GM12864 (cell line): Measurements from ENCODE around the gene MCTP1.
"Not testable (repeated sequence)": the region's sequence is repeated elsewhere in the genome, so short reads cannot be mapped to it uniquely, and the experiment has no call there.

ENCODE experiments used
- DNase-seq: peaks from one replicate; pipeline ENCODE4 v3.0.0-alpha.2; 2011; ENCODE audit warnings: low read depth
- H3K4me3 ChIP-seq: 2 replicates; pipeline ENCODE4 v1.5.1; 2011; ENCODE audit warnings: mild to moderate bottlenecking, low read depth, low read length, control low read depth
- TF ChIP-seq, protein P1 (sequence below): IDR thresholded peaks from 2 replicates; pipeline ENCODE4 v1.5.1; 2011; ENCODE audit warnings: low read depth, mild to moderate bottlenecking, moderate library complexity, low read length, control low read depth, inconsistent platforms; ENCODE audit errors: missing control alignments

The MCTP1 gene

DNA sequence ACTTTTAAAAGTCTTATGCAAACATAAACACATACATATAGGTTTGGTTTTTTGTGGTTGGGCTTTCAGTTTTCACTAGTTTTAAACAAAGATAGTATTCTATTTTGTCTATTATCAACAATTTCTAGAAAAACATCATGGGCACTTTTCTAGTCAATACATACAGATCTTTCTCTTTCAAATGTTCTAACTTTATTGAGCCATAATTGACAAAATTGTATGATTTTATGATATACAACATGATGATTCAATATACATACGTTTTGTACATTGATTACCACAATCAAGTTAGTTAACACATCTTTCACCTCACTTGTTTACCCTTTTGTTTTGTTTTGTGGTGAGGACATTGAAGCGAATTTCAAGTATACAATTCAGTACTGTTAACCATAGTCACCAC lies 265.9 kb downstream of the MCTP1 start:
- no peak overlapping the region for H3K4me3 ChIP-seq
- no peak for DNase-seq
- TF ChIP-seq, protein P1, sequence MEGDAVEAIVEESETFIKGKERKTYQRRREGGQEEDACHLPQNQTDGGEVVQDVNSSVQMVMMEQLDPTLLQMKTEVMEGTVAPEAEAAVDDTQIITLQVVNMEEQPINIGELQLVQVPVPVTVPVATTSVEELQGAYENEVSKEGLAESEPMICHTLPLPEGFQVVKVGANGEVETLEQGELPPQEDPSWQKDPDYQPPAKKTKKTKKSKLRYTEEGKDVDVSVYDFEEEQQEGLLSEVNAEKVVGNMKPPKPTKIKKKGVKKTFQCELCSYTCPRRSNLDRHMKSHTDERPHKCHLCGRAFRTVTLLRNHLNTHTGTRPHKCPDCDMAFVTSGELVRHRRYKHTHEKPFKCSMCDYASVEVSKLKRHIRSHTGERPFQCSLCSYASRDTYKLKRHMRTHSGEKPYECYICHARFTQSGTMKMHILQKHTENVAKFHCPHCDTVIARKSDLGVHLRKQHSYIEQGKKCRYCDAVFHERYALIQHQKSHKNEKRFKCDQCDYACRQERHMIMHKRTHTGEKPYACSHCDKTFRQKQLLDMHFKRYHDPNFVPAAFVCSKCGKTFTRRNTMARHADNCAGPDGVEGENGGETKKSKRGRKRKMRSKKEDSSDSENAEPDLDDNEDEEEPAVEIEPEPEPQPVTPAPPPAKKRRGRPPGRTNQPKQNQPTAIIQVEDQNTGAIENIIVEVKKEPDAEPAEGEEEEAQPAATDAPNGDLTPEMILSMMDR: no peak

DNA sequence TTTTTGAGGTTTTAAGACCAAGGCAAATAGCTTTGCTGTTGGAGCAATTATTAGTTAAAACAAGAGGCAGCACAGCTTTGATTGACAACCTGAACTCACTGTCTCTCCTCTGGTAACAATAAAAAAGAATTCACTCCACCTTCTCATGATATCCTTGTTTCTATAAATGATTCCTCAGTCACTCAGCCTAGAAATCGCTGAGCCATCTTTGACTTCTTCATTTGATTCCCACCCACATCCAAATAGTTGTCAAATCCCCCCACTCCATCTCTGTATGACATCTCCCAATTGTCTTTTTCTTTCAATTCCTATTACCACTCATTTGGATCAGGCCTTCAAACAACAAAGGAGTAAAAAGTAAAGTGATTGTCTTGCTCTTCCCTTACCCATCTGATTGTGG lies 266.4 kb downstream of the MCTP1 start:
- TF ChIP-seq, protein P1: no peak
- DNase-seq: no peak
- no peak overlapping the region for H3K4me3 ChIP-seq

DNA sequence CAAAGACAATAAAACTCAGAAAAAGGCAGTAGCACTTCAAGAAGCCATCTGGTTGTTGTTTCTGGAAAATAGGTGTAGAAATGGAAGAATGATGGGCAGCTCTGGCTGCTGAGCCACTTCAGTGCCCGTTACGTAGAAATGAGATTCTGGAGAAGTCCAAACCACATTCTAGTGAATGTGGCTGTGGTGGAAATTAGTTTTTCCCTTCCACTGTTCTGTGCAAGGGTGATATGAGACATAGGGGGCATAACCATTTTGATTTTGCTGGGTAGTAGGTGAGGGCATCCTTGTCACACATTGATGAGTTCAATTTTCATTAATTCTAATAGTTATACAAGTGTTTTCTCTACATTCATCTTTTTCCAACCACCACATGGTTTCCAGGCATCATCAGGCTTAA lies 275.1 kb downstream of the MCTP1 start:
- DNase-seq: no peak
- TF ChIP-seq, protein P1: no peak
- no peak overlapping the region for H3K4me3 ChIP-seq

DNA sequence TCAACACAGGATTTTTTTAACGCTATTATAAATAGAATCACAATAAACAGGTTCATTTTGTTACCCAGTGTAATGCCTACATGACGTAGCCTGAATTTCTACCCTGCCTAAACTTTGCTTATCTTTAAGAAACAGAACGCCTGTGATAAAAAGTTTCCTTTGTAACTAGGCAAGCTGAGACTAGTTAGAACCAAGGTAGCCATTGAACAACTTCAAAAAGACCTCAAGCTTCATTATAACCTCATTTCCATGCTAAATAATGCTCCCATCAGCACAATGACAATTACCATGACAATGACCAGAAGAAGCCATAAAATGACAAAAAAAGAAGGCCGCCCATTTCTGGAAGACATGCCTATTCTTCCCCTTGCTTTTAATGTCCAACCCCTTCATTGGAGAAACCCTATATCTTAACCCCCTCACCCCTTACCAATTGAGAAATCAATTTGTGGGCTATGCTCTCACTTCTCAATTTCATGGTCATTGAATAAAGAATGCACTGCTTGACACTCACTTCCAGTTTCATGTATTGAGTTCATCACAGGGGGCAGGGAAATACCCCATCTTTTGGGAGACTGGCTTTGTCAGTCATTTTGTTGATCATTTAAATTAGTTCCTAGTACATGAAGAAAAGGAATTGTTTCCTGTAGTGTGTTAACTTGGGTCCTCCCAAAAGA lies 276.8 kb downstream of the MCTP1 start:
- TF ChIP-seq, protein P1: no peak
- no peak for DNase-seq
- H3K4me3 ChIP-seq: no peak overlapping the region

DNA sequence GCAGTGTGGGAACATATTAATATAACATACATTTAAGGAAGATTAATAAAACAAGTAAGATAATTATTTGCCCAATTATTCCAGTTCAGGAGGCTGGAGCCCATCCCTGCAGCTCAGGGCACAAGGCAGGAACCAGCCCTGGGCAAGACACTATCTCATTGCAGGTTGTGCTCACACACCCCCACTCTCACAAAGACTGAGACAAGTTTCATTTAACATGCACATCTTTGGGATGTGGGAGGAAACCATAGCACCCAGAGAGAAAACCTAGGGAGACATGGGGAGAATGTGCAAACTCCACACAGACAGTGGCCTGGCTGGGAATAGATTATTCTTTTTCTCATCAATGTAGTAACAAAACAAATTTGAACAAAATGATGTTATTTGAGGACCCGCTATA lies 279.1 kb downstream of the MCTP1 start:
- TF ChIP-seq, protein P1: no peak
- DNase-seq: no peak
- no peak overlapping the region for H3K4me3 ChIP-seq

DNA sequence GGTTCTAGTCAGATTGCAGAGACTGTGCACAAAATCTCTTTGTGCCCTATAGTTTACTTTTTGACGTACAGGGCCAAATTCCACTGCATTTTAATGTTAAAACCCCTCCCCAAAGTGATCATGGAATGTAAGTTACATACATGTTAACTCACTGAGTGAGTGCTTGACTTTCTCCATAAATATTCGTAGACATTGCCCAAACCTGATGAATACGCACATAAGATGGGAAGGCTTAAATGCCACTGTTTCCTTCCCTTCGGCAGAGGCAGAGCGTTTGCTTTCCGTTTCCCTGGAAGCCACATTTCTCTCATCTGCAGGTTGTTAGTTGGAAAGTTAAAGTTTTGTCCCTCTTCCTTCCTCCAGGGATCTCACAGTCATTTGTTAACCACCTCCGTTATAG lies 286.2 kb downstream of the MCTP1 start:
- H3K4me3 ChIP-seq: no peak overlapping the region

DNA sequence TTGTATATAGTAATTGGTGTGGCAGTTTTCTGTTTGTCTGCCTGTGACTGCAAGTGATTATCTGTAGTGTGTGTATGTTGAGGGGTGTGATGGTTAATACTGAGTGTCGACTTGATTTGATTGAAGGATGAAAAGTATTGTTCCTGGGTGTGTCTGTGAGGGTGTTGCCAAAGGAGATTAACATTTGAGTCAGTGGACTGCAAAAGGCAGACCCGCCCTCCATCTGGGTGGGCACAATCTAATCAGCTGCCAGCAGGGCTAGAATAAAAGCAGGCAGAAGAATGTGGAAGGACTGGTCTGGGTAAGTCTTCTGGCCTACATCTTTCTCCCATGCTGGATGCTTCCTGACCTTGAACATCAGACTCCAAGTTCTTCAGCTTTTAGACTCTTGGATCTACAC lies 290.4 kb downstream of the MCTP1 start:
- H3K4me3 ChIP-seq, DNase-seq: not testable (repeated sequence)

More for the DNA sequence above, 286.2 kb downstream of the MCTP1 start:
- TF ChIP-seq, protein P1: no peak
- DNase-seq: no peak
